Cortex of kidney (tissue), 1 donor: Measurements from ENCODE around the gene TBL1X.
"Not testable (repeated sequence)": the region's sequence is repeated elsewhere in the genome, so short reads cannot be mapped to it uniquely, and the experiment has no call there.

ENCODE experiments used
- DNase-seq: peaks from one replicate; lab custom pipeline; 2025; lab: John Stamatoyannopoulos, UW

TBL1X gene

GRCh38 chrX:9459186-9459748 is 5.6 kb upstream of the TBL1X start:
- no peak for DNase-seq

- DNase-seq, result no peak
Observed at GRCh38 chrX:9461087-9461486, 3.8 kb upstream of the TBL1X start.

GRCh38 chrX:9462456-9462855 is 2.4 kb upstream of the TBL1X start:
- DNase-seq, result no peak

- DNase-seq, result no peak
Observed at GRCh38 chrX:9465380-9466123, 694 bp downstream of the TBL1X start.

GRCh38 chrX:9466124-9466495 is 1.3 kb downstream of the TBL1X start:
- DNase-seq, result no peak

GRCh38 chrX:9466736-9467135 is 1.9 kb downstream of the TBL1X start:
- no peak for DNase-seq

- no peak for DNase-seq
Observed at GRCh38 chrX:9467146-9467545, 2.3 kb downstream of the TBL1X start.

- DNase-seq, result no peak
Observed at GRCh38 chrX:9467751-9468150, 2.9 kb downstream of the TBL1X start.

- DNase-seq, result no peak
Observed at GRCh38 chrX:9471571-9471985, 6.7 kb downstream of the TBL1X start.

- DNase-seq, result no peak
Observed at GRCh38 chrX:9473708-9474107, 8.8 kb downstream of the TBL1X start.

- not testable (repeated sequence) for DNase-seq
Observed at GRCh38 chrX:9475417-9475816, 10.6 kb downstream of the TBL1X start.

GRCh38 chrX:9475984-9476383 is 11.1 kb downstream of the TBL1X start:
- no peak for DNase-seq

GRCh38 chrX:9476810-9477575 is 12.1 kb downstream of the TBL1X start:
- DNase-seq, result no peak

GRCh38 chrX:9482408-9482807 is 17.6 kb downstream of the TBL1X start:
- DNase-seq, result no peak

GRCh38 chrX:9482837-9483236 is 18.0 kb downstream of the TBL1X start:
- no peak for DNase-seq

GRCh38 chrX:9483376-9483775 is 18.5 kb downstream of the TBL1X start:
- DNase-seq, result no peak

GRCh38 chrX:9486786-9487387 is 22.0 kb downstream of the TBL1X start:
- DNase-seq, result no peak

GRCh38 chrX:9488586-9488985 is 23.7 kb downstream of the TBL1X start:
- no peak for DNase-seq

GRCh38 chrX:9489234-9489633 is 24.4 kb downstream of the TBL1X start:
- no peak for DNase-seq

- DNase-seq, result no peak
Observed at GRCh38 chrX:9492901-9493300, 28.0 kb downstream of the TBL1X start.

GRCh38 chrX:9493936-9494335 is 29.1 kb downstream of the TBL1X start:
- no peak for DNase-seq

- DNase-seq, result no peak
Observed at GRCh38 chrX:9494771-9495170, 29.9 kb downstream of the TBL1X start.

- no peak for DNase-seq
Observed at GRCh38 chrX:9495496-9495895, 30.6 kb downstream of the TBL1X start.
